Motor neuron (in vitro differentiated cells): ENCODE measurements around the gene SCAF4. TPM values are rescaled to one million over a fixed set of nuclear protein-coding genes. Genes with fewer than 3 reads are reported as not detected.

Experiments
- ATAC-seq, 8 experiments: fragments of 200-7000 bp; cut with Tn5 transposase; replicated peaks in 6 of 8; 2 replicates each; pipeline ENCODE4 v1.8.0; 2021; ENCODE audit warnings: mild to moderate bottlenecking in 8 of 8, moderate library complexity in 8 of 8
- H3K27ac ChIP-seq, 2 donors: fragments of 250-450 bp; sonication (Bioruptor Pico); 2 replicates each; pipeline ENCODE4 v1.9.0; 2021; ENCODE audit warnings: antibody characterized with exemption in 2 of 2, mild to moderate bottlenecking in 2 of 2, moderate library complexity in 1 of 2
- H3K4me1 ChIP-seq, 2 donors: fragments of 250-450 bp; sonication (Bioruptor Pico); replicated peaks in 1 of 2; 2 replicates each; pipeline ENCODE4 v1.6.1; 2021; ENCODE audit warnings: antibody characterized with exemption in 2 of 2, mild to moderate bottlenecking in 2 of 2, moderate library complexity in 1 of 2
- H3K4me3 ChIP-seq, 5 donors: fragments of 250-450 bp; sonication (Bioruptor Pico); 2 replicates each; pipeline ENCODE4 v1.9.0; 2021; ENCODE audit warnings: antibody characterized with exemption in 5 of 5, mild to moderate bottlenecking in 5 of 5, moderate library complexity in 4 of 5
- WGBS, 10 experiments: fragments of 450-650 bp; shearing (Covaris generic); methylation state at CpG; one replicate each; pipeline ENCODE4 v1.0.0; 2022; 5-methylcytosine and 5-hydroxymethylcytosine counted together
- in situ Hi-C, 9 experiments: fragments of 400-800 bp; cut with MboI; loops; one replicate each; pipeline ENCODE4 v1.15.0; 2021; ENCODE audit warnings: low sequenced_read_pairs in 9 of 9, low pct_unique_long_range_greater_than_20kb in 2 of 9; ENCODE audit not compliant: unreplicated experiment in 9 of 9
- total RNA-seq, 8 experiments: library from RNA; unstranded; fragments of 300-600 nt; gene quantifications; 2 replicates each; pipeline versions ENCODE4 v1.2.3 to v1.2.4, GENCODE V29; 2022

The SCAF4 gene
- total RNA-seq, 8 experiments from 2014 or later = 6.9 to 40.3 (median 15.5) TPM

DNA sequence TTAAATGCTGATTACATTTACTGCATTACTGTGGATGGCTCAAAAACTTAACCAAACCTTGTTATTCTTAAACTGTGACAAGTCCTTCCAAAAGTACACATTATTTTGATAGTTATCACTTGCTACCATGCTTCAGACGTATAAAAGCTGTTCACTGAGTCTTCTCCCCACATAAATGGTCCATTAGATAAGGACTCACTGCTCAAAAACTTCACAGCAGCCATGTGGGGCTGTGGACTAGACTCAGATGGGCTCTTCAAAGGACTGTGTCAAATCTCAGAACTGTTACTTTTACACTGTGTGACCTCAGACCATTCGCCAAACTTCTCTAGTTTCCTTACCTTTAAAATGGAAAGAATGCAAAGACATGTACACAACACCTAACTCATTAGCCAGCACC lies 11.6 kb downstream of the SCAF4 start:
- H3K4me1 ChIP-seq = peaks cover 2 to 3% of the 10 kb centered on the region in 2 donors
- 60 to 100% (median 100%) methylated on average over 1 to 2 of the region's 2 CpGs; no CpG with 5 or more reads in 2 of the 10 experiments for WGBS, 10 experiments
- no peak overlapping the region for H3K4me3 ChIP-seq
- no peak for ATAC-seq
- H3K27ac ChIP-seq = no peak overlapping the region
- in situ Hi-C loops = no loop called here

DNA sequence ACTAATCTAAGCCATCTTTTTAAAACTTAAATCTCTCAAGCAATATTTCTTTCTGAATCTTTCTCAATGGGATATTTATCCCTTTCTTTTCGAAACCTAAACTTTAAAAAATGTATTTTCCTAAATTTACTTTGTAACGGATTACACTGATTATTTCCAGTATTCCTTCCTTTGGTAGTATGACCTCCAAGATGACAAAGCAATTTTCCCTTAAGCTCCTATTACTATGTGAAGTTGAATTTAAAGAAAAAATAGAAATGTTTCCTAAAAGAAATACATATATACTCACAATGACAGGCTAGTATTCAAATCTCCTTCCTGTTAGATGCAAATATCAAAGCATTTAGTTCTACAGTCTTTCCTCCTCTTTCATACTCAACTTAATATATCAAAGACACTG lies 15.8 kb downstream of the SCAF4 start:
- no peak for ATAC-seq
- WGBS, 10 experiments = 60 to 100% (median 92%) methylated on average over 2 of the region's 2 CpGs
- no peak overlapping the region for H3K4me3 ChIP-seq
- in situ Hi-C loops = no loop called here
- H3K4me1 ChIP-seq = peaks cover 2 to 4% of the 10 kb centered on the region in 2 donors
- no peak overlapping the region for H3K27ac ChIP-seq

DNA sequence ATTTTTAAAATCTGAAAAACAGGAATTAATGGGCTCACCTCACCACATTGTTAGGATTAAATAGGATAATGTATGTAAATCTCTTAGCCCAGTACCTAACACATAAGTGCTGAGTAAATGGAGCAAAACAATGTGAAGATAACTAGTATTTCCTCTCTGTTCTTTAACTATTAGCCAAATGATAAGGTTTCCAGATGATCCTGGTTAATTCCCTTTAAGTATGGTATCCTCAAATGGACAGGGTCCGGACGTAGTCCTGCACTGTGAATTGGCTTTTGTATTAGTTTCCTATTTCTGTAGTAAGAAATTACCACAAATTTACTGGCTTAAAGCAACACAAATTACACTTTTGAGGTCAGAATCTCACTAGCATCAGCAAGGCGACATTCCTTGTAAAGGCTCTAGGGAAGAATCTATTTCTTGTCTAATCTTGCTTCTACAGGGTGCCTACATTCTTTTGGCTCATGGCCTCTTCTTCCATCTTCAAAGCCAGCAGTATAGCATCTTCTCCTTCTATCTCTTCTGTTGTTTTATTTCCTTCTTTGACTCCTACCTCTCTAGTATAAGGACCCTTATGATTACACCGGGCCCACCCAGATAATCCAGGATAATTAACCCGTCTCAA lies 17.1 kb downstream of the SCAF4 start:
- in situ Hi-C loops = no loop called here
- Histone ChIP-seq H3K27ac (no peak overlapping the region), H3K4me1 (peaks cover 2 to 4% of the 10 kb centered on the region in 2 donors), H3K4me3 (no peak overlapping the region)
- no peak for ATAC-seq
- WGBS, 10 experiments = 68 to 100% (median 100%) methylated on average over 1 to 5 of the region's 5 CpGs; no CpG with 5 or more reads in 1 of the 10 experiments

DNA sequence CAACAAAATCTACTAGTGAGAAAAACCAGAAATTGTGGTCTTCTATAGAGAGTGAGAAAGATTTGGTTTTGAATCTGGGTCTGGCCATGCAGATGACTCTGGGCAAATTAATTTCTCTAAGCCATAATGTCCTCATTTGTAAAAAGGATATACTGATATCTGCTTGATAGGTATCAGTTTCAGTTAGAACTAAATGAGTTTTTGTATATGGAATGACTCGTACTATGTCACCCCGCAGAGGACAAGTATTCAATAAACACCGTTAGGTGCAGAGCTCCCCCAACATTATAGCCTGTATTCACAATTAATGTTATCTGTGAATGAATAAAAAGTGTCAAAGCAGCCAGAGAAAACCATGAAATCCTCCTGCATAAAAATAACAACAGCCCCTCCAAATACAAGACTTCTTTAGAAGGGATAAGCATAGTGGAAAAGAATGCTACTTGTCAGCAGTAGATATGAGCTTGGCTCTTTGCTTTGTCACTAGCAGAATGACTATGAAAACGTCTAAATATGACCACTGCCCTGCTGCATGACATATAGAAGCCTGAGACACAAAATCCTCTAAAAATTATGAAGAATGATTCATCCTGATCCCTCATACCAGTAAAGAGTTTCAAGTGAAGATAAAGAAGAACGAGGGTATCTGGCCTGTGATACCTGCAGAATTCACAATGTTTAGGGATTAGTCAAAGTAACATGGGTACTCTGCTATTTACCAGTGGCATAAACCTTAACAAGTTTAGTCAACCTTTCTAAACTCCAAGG lies 17.8 kb downstream of the SCAF4 start:
- no peak overlapping the region for H3K4me3 ChIP-seq
- WGBS, 10 experiments = 21 to 93% (median 82%) methylated on average over 1 to 5 of the region's 5 CpGs; no CpG with 5 or more reads in 1 of the 10 experiments
- H3K4me1 ChIP-seq = peaks cover 2 to 4% of the 10 kb centered on the region in 2 donors
- in situ Hi-C loops = no loop called here
- no peak overlapping the region for H3K27ac ChIP-seq
- peak in 3 of 8 experiments; percentile 25 to 42 (median 33) for ATAC-seq

DNA sequence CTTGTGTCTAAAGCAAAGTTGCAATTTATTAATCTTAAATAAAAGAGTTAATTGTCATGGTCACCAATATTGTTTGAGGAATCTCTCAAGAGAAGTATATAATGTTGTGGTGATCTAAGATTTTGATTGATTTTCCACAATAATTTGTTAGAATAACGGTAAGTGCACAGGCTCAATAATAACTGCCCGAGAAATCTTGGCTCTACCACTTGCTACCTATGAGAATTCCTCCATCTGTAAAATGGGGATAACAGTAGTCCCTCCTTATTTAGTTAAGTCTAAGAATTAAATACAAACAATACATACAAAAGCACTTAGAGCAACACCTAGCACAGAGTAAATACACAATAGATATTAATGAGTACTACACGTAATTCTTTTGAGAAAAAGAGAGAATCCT lies 18.8 kb downstream of the SCAF4 start:
- in situ Hi-C loops = no loop called here
- no peak for ATAC-seq
- Histone ChIP-seq H3K27ac (no peak overlapping the region), H3K4me3 (no peak overlapping the region), H3K4me1 (peaks cover 2 to 4% of the 10 kb centered on the region in 2 donors)
- WGBS, 10 experiments = 50 to 100% (median 92%) methylated on average over 1 to 3 of the region's 3 CpGs; no CpG with 5 or more reads in 3 of the 10 experiments

DNA sequence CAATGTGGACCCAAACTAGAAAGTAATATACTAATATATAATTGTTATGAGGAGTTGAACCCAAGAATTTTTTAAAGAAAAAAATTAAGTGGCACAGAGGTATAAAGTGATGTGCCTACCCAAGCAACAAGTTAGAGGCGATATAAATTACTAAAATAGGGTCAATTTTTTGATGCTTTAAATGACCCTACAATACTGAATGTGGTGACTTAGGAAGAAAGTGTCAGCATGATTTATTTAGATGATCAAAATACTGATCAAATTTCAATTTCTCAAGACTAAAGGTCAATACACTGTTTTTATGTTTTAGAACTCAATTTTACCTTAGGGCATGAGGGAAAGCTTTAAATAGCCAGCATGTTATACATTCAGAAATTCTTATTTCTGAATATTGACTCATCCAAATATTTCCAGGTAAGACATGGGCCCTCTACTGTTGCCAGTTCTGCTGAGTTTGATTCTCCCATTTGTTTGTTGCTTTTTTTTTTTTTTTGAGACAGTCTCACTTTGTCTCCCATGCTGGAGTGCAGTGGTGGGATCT lies 20.1 kb downstream of the SCAF4 start:
- H3K4me1 ChIP-seq = peaks cover 2 to 4% of the 10 kb centered on the region in 2 donors
- WGBS, 10 experiments = 75 to 100% (median 100%) methylated on average over 1 of the region's 1 CpG; no CpG with 5 or more reads in 1 of the 10 experiments
- in situ Hi-C loops = no loop called here
- no peak overlapping the region for H3K4me3 ChIP-seq
- ATAC-seq = peak in 1 of 8 experiments; percentile 19
- no peak overlapping the region for H3K27ac ChIP-seq

DNA sequence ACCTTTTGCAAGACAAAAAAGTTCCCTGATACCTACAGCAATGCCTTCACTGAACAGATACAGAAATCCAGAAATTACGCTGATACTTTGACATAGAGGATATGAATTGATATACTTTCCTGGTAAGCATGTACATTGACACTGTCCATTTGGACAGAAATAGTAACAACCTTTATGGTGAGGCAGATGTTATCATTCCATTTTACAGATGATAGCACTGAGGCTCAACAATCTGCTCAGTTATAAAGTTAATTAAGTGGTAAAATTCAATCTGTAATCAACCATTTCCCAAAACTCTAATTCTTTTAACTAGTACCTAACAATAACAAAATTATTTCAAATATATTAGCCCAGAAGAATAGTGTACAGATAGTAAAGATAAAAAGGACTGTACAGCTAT lies 20.6 kb downstream of the SCAF4 start:
- 86 to 100% (median 100%) methylated on average over 1 of the region's 1 CpG; no CpG with 5 or more reads in 3 of the 10 experiments for WGBS, 10 experiments
- peaks cover 2 to 4% of the 10 kb centered on the region in 2 donors for H3K4me1 ChIP-seq
- in situ Hi-C loops = no loop called here
- H3K4me3 ChIP-seq = no peak overlapping the region
- no peak overlapping the region for H3K27ac ChIP-seq
- no peak for ATAC-seq

DNA sequence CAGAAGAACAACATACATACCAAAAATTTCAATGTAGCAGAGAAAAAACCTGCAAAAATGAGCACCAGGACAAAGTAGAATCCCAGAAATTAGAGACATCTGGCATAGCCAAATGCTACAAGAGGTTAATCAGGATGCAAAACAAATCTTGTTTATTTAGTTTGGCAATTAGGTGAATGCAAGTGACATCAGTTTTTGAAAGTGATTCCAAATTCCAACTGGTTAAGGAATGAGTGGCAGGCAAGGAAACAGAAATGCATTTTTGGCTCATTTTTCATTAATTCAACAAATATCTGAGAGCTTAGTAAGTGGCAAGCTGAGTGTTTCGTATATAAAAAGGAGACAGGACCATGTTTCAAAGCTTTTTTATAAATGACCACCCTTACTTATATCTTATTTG lies 21.3 kb downstream of the SCAF4 start:
- whole genome bisulfite sequencing, 10 experiments = 0 to 100% (median 89%) methylated on average over 1 of the region's 1 CpG
- in situ Hi-C loops = no loop called here
- ATAC-seq = no peak
- no peak overlapping the region for H3K4me3 ChIP-seq
- H3K4me1 ChIP-seq = peaks cover 2 to 4% of the 10 kb centered on the region in 2 donors
- H3K27ac ChIP-seq = no peak overlapping the region

DNA sequence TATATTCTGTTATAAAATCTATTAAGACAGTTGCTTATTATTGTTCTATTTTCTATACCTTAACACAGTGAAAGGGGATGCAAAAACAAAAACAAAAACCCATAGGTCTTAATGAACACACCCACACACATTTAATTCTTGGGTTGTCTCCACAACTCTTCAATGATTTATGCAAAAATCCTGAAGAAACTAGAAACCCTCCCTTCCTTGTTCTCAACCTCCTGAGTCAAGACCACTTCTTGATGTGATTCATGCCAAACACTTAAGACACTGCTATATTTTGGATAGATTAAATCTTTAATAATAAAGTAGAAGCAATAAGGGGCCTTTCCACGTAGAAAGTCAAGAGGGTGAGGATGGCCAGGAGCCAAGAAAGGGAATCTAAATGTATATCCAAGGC lies 23.4 kb downstream of the SCAF4 start:
- Histone ChIP-seq H3K4me1 (no peaks in the 10 kb centered on the region), H3K4me3 (no peak overlapping the region), H3K27ac (no peak overlapping the region)
- peak in 3 of 8 experiments; percentile 49 to 74 (median 63) for ATAC-seq
- in situ Hi-C loops = no loop called here
- 10 to 100% (median 94%) methylated on average over 1 of the region's 1 CpG; no CpG with 5 or more reads in 2 of the 10 experiments for WGBS, 10 experiments

DNA sequence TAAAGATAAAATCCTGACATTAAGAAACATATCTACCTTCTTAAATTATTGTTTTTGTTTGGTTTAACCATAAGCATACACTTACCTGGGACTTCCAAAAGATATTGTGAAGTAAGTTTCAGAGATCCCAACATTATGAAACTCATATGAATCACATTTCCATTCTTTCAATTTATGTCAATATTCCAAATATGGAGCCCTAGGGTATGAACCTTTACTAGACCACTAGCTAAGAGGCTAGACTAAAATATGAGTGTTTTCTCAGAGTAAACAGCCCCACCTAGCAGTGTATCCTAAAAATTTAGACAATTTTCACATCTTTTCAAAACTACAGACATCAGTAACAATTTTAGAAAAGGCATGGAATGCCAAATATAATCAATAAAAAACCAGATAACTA lies 24.4 kb downstream of the SCAF4 start:
- Histone ChIP-seq H3K4me3 (no peak overlapping the region), H3K4me1 (no peaks in the 10 kb centered on the region), H3K27ac (no peak overlapping the region)
- in situ Hi-C loops = no loop called here
- peak in 1 of 8 experiments; percentile 72 for ATAC-seq

DNA sequence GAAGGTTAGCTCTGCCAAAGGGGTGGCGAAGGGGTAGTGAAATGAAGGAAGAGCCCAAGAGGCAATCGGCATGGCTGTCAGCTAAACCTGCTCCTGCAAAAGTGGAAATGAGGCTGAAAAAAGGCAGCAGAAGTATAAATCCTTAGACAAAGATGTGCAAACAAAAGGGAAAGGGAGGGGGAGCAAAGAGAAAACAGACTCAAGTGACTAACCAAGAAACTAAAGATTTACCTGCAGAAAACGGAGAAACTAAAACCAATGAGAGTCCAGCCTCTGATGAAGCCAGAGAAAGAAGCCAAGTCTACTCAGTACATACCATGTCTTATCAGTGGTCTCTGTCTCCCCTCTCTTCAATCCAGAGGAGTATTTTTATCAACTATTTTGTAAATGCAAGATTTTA lies 25.4 kb downstream of the SCAF4 start:
- in situ Hi-C loops = no loop called here
- H3K27ac ChIP-seq = no peak overlapping the region
- no peak overlapping the region for H3K4me3 ChIP-seq
- no peaks in the 10 kb centered on the region for H3K4me1 ChIP-seq
- 50 to 100% (median 89%) methylated on average over 1 to 3 of the region's 3 CpGs; no CpG with 5 or more reads in 4 of the 10 experiments for WGBS, 10 experiments
- ATAC-seq = no peak

DNA sequence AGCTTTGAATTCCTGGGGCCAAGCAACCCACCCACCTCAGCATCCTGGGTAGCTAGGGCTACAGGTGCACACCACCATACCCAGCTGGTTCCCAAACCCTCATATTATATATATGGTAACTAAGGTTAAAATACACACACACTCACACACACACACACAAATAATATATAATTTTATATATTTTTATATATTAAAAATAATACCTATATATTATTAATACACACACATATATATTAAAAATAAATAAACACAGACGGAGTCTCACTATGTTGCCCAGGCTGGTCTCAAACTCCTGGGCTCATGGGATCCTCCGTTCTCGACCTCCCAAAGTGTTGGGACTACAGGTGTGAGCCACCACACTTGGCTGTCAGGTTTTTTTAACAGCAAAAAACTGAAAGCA lies 31.9 kb downstream of the SCAF4 start:
- ATAC-seq = no peak
- Histone ChIP-seq H3K4me1 (no peaks in the 10 kb centered on the region), H3K27ac (no peak overlapping the region), H3K4me3 (no peak overlapping the region)
- WGBS, 10 experiments = 94 to 100% (median 100%) methylated on average over 1 to 3 of the region's 3 CpGs; no CpG with 5 or more reads in 4 of the 10 experiments
- in situ Hi-C loops = no loop called here

DNA sequence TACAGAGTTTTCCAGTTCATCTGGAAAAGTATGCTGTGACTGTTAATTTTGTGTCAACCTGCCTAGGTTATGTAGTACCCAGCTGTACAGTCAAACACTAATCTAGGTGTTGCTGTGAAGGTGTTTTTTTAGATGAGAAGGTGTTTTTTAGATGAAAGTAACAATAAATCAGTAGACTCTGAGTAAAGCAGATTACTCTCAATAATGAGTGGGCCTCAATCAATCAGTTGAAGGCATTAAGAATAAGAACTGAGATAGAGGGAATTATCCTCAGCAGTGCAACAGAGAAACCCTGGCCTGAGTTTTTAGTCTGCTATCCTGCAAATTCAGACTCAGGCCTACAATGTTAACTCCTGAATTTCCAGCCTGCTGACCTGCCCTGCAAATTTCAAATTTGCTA lies 33.5 kb downstream of the SCAF4 start:
- in situ Hi-C loops = no loop called here
- H3K27ac ChIP-seq = no peak overlapping the region
- ATAC-seq = no peak

More for the DNA sequence above, 33.5 kb downstream of the SCAF4 start:
- no peaks in the 10 kb centered on the region for H3K4me1 ChIP-seq
- no peak overlapping the region for H3K4me3 ChIP-seq
